Measurements from ENCODE around the gene EYA2.

GRCh38 chr20:46898423-46898822 is 3.8 kb downstream of the EYA2 start:
- TF ChIP-seq POLR2A (IDR thresholded peaks at IDR 0.05), result no peak
- TF ChIP-seq, protein P1, sequence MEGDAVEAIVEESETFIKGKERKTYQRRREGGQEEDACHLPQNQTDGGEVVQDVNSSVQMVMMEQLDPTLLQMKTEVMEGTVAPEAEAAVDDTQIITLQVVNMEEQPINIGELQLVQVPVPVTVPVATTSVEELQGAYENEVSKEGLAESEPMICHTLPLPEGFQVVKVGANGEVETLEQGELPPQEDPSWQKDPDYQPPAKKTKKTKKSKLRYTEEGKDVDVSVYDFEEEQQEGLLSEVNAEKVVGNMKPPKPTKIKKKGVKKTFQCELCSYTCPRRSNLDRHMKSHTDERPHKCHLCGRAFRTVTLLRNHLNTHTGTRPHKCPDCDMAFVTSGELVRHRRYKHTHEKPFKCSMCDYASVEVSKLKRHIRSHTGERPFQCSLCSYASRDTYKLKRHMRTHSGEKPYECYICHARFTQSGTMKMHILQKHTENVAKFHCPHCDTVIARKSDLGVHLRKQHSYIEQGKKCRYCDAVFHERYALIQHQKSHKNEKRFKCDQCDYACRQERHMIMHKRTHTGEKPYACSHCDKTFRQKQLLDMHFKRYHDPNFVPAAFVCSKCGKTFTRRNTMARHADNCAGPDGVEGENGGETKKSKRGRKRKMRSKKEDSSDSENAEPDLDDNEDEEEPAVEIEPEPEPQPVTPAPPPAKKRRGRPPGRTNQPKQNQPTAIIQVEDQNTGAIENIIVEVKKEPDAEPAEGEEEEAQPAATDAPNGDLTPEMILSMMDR (IDR thresholded peaks at IDR 0.05), result no peak
